ENCODE measurements around the gene BHLHE40. TPM values are rescaled to one million over a fixed set of nuclear protein-coding genes. Genes with fewer than 3 reads are reported as not detected.

The BHLHE40 gene
- total RNA-seq, 1 donor from 2014 or later, result 6.6 TPM

GRCh38 chr3:4984511-4984864 is 5.3 kb downstream of the BHLHE40 start:
- DNase-seq, result no peak

- peak; percentile 42 for DNase-seq
Measured at GRCh38 chr3:4985330-4986174, 6.3 kb downstream of the BHLHE40 start.

- no peak for DNase-seq
Measured at GRCh38 chr3:4986175-4986781, 7.0 kb downstream of the BHLHE40 start.

- DNase-seq, result peak; percentile 68
Measured at GRCh38 chr3:4986782-4987537, 7.7 kb downstream of the BHLHE40 start.

- no peak for DNase-seq
Measured at GRCh38 chr3:4987538-4988296, 8.5 kb downstream of the BHLHE40 start.

- DNase-seq, result no peak
Measured at GRCh38 chr3:4988983-4989834, 10.0 kb downstream of the BHLHE40 start.

- no peak for DNase-seq
Measured at GRCh38 chr3:4990069-4990468, 10.8 kb downstream of the BHLHE40 start.

- no peak for DNase-seq
Measured at GRCh38 chr3:4992118-4992517, 12.9 kb downstream of the BHLHE40 start.

- no peak for DNase-seq
Measured at GRCh38 chr3:4993276-4994143, 14.3 kb downstream of the BHLHE40 start.

GRCh38 chr3:4994144-4994730 is 15.0 kb downstream of the BHLHE40 start:
- no peak for DNase-seq

GRCh38 chr3:4994823-4995499 is 15.7 kb downstream of the BHLHE40 start:
- DNase-seq, result peak; percentile 44

GRCh38 chr3:4995500-4996053 is 16.3 kb downstream of the BHLHE40 start:
- no peak for DNase-seq

- DNase-seq, result no peak
Measured at GRCh38 chr3:4996223-4996765, 17.1 kb downstream of the BHLHE40 start.

- no peak for DNase-seq
Measured at GRCh38 chr3:4996771-4997291, 17.6 kb downstream of the BHLHE40 start.

- no peak for DNase-seq
Measured at GRCh38 chr3:4997946-4998345, 18.7 kb downstream of the BHLHE40 start.

- no peak for DNase-seq
Measured at GRCh38 chr3:4999531-5000184, 20.4 kb downstream of the BHLHE40 start.

GRCh38 chr3:5001135-5001534 is 21.9 kb downstream of the BHLHE40 start:
- DNase-seq, result no peak

GRCh38 chr3:5001805-5002173 is 22.6 kb downstream of the BHLHE40 start:
- no peak for DNase-seq

Data from occipital lobe (tissue), 2 donors.